SU-DHL-6 (cell line): ENCODE measurements around the gene SH3PXD2A.

ENCODE experiments used
- H2AFZ ChIP-seq: fragments of 200-600 bp; sonication (generic); 2 replicates; pipeline ENCODE4 v1.6.1; 2014; ENCODE audit warnings: low read depth, mild to moderate bottlenecking, moderate library complexity, mixed read lengths, antibody characterized with exemption, low read length; ENCODE audit not compliant: severe bottlenecking
- H3F3A ChIP-seq: fragments of 200-600 bp; shearing (Covaris generic); 2 replicates; pipeline ENCODE4 v1.6.0; 2016; ENCODE audit warnings: antibody characterized with exemption, mild to moderate bottlenecking; ENCODE audit not compliant: insufficient read depth
- H3K27ac ChIP-seq: fragments of 200-600 bp; sonication (generic); 2 replicates; pipeline ENCODE4 v1.5.1; 2016; ENCODE audit warnings: low read depth, mild to moderate bottlenecking, low read length, moderate library complexity, mixed read lengths
- H3K27me3 ChIP-seq: fragments of 200-600 bp; sonication (generic), shearing (Covaris generic); 2 replicates; pipeline ENCODE4 v1.6.0; 2014; ENCODE audit warnings: mild to moderate bottlenecking, low read length
- H3K36me3 ChIP-seq: fragments of 200-600 bp; sonication (generic); 2 replicates; pipeline ENCODE4 v1.6.1; 2014; ENCODE audit warnings: mild to moderate bottlenecking, low read length, mixed read lengths
- H3K4me2 ChIP-seq: fragments of 300-600, 200-600 bp; shearing (Covaris generic), sonication (generic); 2 replicates; pipeline ENCODE4 v1.6.0; 2014; ENCODE audit warnings: low read length, low read depth, mild to moderate bottlenecking; ENCODE audit not compliant: poor library complexity, severe bottlenecking
- H3K4me3 ChIP-seq: fragments of 200-600 bp; sonication (generic); 2 replicates; pipeline ENCODE4 v1.5.1; 2014; ENCODE audit warnings: antibody characterized with exemption, low read length, mild to moderate bottlenecking, mixed read lengths; ENCODE audit not compliant: insufficient read depth, poor library complexity, severe bottlenecking
- H3K79me2 ChIP-seq: fragments of 200-600 bp; sonication (generic); 2 replicates; pipeline ENCODE4 v1.6.1; 2014; ENCODE audit warnings: mild to moderate bottlenecking, low read length, moderate library complexity; ENCODE audit not compliant: insufficient read depth
- H3K9ac ChIP-seq: fragments of 200-600 bp; sonication (generic); 2 replicates; pipeline ENCODE4 v1.7.0; 2014; ENCODE audit warnings: mild to moderate bottlenecking, low read length
- H3K9me2 ChIP-seq: fragments of 200-600 bp; sonication (generic); replicated peaks from 2 replicates; pipeline ENCODE4 v1.6.1; 2014; ENCODE audit warnings: low read length; ENCODE audit not compliant: insufficient read depth
- H3K9me3 ChIP-seq: fragments of 200-600 bp; sonication (generic); 2 replicates; pipeline ENCODE4 v1.6.1; 2014; ENCODE audit warnings: low read length, mixed read lengths; ENCODE audit not compliant: insufficient read depth
- H4K20me1 ChIP-seq: fragments of 200-600 bp; sonication (generic); 2 replicates; pipeline ENCODE4 v1.6.1; 2014; ENCODE audit warnings: low read depth, mild to moderate bottlenecking, antibody characterized with exemption, low read length, moderate library complexity, mixed read lengths
- CTCF ChIP-seq: fragments of 200-600 bp; sonication (generic); IDR thresholded peaks from one replicate; pipeline ENCODE4 v1.5.1; 2017; ENCODE audit warnings: antibody characterized with exemption, mild to moderate bottlenecking, low read length, moderate library complexity; ENCODE audit not compliant: insufficient read depth, poor library complexity, severe bottlenecking
- EZH2phosphoT487 ChIP-seq: fragments of 200-600 bp; sonication (generic), shearing (Covaris generic); conservative IDR thresholded peaks from 2 replicates; pipeline ENCODE4 v1.6.1; 2018; ENCODE audit warnings: mild to moderate bottlenecking, antibody characterized with exemption, low read length, moderate library complexity, mixed read lengths

SH3PXD2A gene

DNA sequence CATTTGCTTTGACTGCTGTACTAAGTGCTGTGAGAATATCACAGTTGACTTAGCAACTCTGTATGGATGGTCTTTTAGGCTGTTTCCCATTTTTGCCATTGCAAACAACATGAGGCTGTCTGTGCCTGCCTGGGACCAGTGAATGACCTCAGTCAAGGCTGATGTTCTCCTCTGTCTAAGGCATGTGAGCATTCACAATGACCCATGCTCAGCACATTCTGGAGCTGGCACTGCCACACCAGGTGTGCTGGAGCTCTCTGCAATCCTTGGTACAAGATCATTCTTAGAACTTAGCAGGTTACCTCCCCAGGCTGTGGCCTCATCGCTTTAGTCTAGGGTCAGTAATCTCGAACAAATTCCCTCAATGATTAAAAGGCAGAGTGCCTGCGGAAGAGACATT, 61.9 kb downstream of the SH3PXD2A start:
- Histone ChIP-seq H3K36me3 (no peaks in the 10 kb centered on the region), H4K20me1 (no peaks in the 10 kb centered on the region), H3K4me2 (no peak overlapping the region), H3K9me3 (no peaks in the 10 kb centered on the region), H3K79me2 (no peaks in the 10 kb centered on the region), H3K9ac (no peak overlapping the region), H2AFZ (no peak overlapping the region), H3F3A (no peaks in the 10 kb centered on the region), H3K9me2 (no peaks in the 10 kb centered on the region), H3K27ac (no peak overlapping the region), H3K4me3 (no peak overlapping the region), H3K27me3 (no peaks in the 10 kb centered on the region)
- TF ChIP-seq EZH2phosphoT487 (no peak), CTCF (no peak)

- Histone ChIP-seq H3K27ac (no peak overlapping the region), H3K9me3 (no peaks in the 10 kb centered on the region), H3F3A (no peaks in the 10 kb centered on the region), H3K4me3 (no peak overlapping the region), H3K36me3 (no peaks in the 10 kb centered on the region), H3K9ac (no peak overlapping the region), H3K4me2 (no peak overlapping the region), H4K20me1 (no peaks in the 10 kb centered on the region), H3K79me2 (no peaks in the 10 kb centered on the region), H3K27me3 (no peaks in the 10 kb centered on the region), H3K9me2 (no peaks in the 10 kb centered on the region), H2AFZ (no peak overlapping the region)
- TF ChIP-seq EZH2phosphoT487 (no peak), CTCF (no peak)
Observed at GRCh38 chr10:103792547-103792946, 62.8 kb downstream of the SH3PXD2A start.

GRCh38 chr10:103791858-103792257, 63.5 kb downstream of the SH3PXD2A start:
- TF ChIP-seq EZH2phosphoT487 (no peak), CTCF (no peak)
- no peaks in the 10 kb centered on the region for H3K79me2 ChIP-seq
- H3K9me2 ChIP-seq: no peaks in the 10 kb centered on the region
- no peak overlapping the region for H2AFZ ChIP-seq
- no peak overlapping the region for H3K9ac ChIP-seq
- H3K4me2 ChIP-seq: no peak overlapping the region
- H3K9me3 ChIP-seq: no peaks in the 10 kb centered on the region
- H3K27ac ChIP-seq: no peak overlapping the region
- no peaks in the 10 kb centered on the region for H3K27me3 ChIP-seq
- no peak overlapping the region for H3K4me3 ChIP-seq
- no peaks in the 10 kb centered on the region for H3F3A ChIP-seq
- no peaks in the 10 kb centered on the region for H3K36me3 ChIP-seq
- no peaks in the 10 kb centered on the region for H4K20me1 ChIP-seq

GRCh38 chr10:103791291-103791690, 64.1 kb downstream of the SH3PXD2A start:
- Histone ChIP-seq H3K79me2 (no peaks in the 10 kb centered on the region), H3K9me2 (no peaks in the 10 kb centered on the region), H3F3A (no peaks in the 10 kb centered on the region), H3K9ac (no peak overlapping the region), H3K9me3 (no peaks in the 10 kb centered on the region), H3K27me3 (no peaks in the 10 kb centered on the region), H4K20me1 (no peaks in the 10 kb centered on the region), H3K27ac (no peak overlapping the region), H3K4me2 (no peak overlapping the region), H2AFZ (no peak overlapping the region), H3K36me3 (no peaks in the 10 kb centered on the region), H3K4me3 (no peak overlapping the region)
- TF ChIP-seq EZH2phosphoT487: no peak
- no peak for TF ChIP-seq CTCF
